ENCODE results near the gene FAM107B. TPM values are rescaled to one million over a fixed set of nuclear protein-coding genes. Genes with fewer than 3 reads are reported as not detected.

The FAM107B gene
- total RNA-seq, 1 donor from 2014 or later: 43.0 TPM

GRCh38 chr10:14528450-14528849, 246.2 kb downstream of the FAM107B start:
- no peaks in the 10 kb centered on the region for H3K27me3 Mint-ChIP-seq (ENCODE audit: insufficient read depth, low read depth)

GRCh38 chr10:14527915-14528314, 246.8 kb downstream of the FAM107B start:
- H3K4me3 Mint-ChIP-seq: no peak overlapping the region
- Histone ChIP-seq H3K4me1 (no peaks in the 10 kb centered on the region), H3K27ac (no peak overlapping the region)

More at GRCh38 chr10:14528450-14528849, 246.2 kb downstream of the FAM107B start:
- Histone ChIP-seq H3K79me2 (ENCODE audit: low read depth) (peaks cover 7% of the 10 kb centered on the region), H3K4me2 (no peak overlapping the region), H3K4me3 (no peak overlapping the region), H3K27ac (no peak overlapping the region), H3K36me3 (no peaks in the 10 kb centered on the region), H2AFZ (replicated peaks) (no peak overlapping the region), H3K9me3 (ENCODE audit: low read depth) (no peaks in the 10 kb centered on the region), H4K20me1 (ENCODE audit: low read depth) (peaks cover 3% of the 10 kb centered on the region), H3K27me3 (no peaks in the 10 kb centered on the region), H3K9ac (no peak overlapping the region), H3K4me1 (no peaks in the 10 kb centered on the region), H3F3A (ENCODE audit: low read depth) (no peaks in the 10 kb centered on the region)
- H3K9me3 Mint-ChIP-seq: no peaks in the 10 kb centered on the region
- peaks cover 27% of the 10 kb centered on the region for H3K4me1 Mint-ChIP-seq
- no peak overlapping the region for H3K4me3 Mint-ChIP-seq
- peaks cover 13% of the 10 kb centered on the region for H3K36me3 Mint-ChIP-seq
- TF ChIP-seq EZH2phosphoT487 (IDR thresholded peaks at IDR 0.05) (no peak), EZH2 (IDR thresholded peaks at IDR 0.05) (no peak)
- TF ChIP-seq, protein P1, sequence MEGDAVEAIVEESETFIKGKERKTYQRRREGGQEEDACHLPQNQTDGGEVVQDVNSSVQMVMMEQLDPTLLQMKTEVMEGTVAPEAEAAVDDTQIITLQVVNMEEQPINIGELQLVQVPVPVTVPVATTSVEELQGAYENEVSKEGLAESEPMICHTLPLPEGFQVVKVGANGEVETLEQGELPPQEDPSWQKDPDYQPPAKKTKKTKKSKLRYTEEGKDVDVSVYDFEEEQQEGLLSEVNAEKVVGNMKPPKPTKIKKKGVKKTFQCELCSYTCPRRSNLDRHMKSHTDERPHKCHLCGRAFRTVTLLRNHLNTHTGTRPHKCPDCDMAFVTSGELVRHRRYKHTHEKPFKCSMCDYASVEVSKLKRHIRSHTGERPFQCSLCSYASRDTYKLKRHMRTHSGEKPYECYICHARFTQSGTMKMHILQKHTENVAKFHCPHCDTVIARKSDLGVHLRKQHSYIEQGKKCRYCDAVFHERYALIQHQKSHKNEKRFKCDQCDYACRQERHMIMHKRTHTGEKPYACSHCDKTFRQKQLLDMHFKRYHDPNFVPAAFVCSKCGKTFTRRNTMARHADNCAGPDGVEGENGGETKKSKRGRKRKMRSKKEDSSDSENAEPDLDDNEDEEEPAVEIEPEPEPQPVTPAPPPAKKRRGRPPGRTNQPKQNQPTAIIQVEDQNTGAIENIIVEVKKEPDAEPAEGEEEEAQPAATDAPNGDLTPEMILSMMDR (IDR thresholded peaks at IDR 0.05): no peak
- DNase-seq (ENCODE audit: low spot score): no peak
- no peak overlapping the region for H3K27ac Mint-ChIP-seq

DNA sequence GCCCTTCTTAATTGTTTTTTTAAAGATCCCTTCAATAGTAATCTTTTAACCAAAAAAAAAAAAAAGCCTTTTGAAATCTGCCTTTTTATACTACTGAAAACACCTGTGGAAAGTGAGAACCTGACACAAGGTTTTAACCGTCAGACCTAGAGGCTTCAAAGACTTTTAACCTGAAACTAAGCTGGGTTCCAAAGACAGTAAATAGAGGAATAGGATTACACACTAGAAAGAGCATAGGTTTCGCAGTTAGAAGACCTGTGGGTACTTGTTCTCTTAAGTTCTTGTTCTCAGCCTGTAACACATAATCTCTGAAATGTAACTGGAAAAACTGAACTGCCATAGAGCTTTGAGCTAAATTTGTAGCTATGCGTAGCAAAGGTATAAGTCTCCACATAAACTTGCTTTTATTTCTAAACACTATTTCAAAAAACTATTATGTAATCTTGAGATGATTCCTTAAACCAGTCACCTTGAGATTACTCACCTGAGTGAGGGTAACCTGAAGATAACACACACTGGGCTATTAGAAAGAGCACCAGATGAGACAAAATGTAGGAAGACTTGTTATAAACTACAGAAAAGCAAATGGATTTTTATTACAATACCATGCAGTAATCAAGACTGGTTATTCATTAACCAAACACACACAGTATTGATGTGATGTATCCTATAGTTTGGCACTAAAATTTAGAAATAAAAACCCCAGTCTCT, 247.4 kb downstream of the FAM107B start:
- H3K4me3 Mint-ChIP-seq: no peak overlapping the region
- no peak for DNase-seq (ENCODE audit: low spot score)
- H3K4me1 Mint-ChIP-seq: peaks cover 17% of the 10 kb centered on the region
- no peaks in the 10 kb centered on the region for H3K27me3 ChIP-seq
- no peak overlapping the region for H3K4me3 ChIP-seq
- TF ChIP-seq, protein P1 (IDR thresholded peaks at IDR 0.05): no peak
- TF ChIP-seq EZH2 (IDR thresholded peaks at IDR 0.05) (no peak), EZH2phosphoT487 (IDR thresholded peaks at IDR 0.05) (no peak)
- H3K36me3 ChIP-seq: no peaks in the 10 kb centered on the region
- H3K9me3 ChIP-seq (ENCODE audit: low read depth): no peaks in the 10 kb centered on the region
- H3K27ac Mint-ChIP-seq: no peak overlapping the region
- H4K20me1 ChIP-seq (ENCODE audit: low read depth): no peaks in the 10 kb centered on the region
- H3K79me2 ChIP-seq (ENCODE audit: low read depth): peaks cover 7% of the 10 kb centered on the region
- no peaks in the 10 kb centered on the region for H3K27me3 Mint-ChIP-seq (ENCODE audit: insufficient read depth, low read depth)
- H3K4me2 ChIP-seq: no peak overlapping the region
- H3K27ac ChIP-seq: no peak overlapping the region
- H3K36me3 Mint-ChIP-seq: peaks cover 15% of the 10 kb centered on the region
- H3K9ac ChIP-seq: no peak overlapping the region
- H2AFZ ChIP-seq (replicated peaks): no peak overlapping the region
- no peaks in the 10 kb centered on the region for H3K4me1 ChIP-seq
- no peaks in the 10 kb centered on the region for H3F3A ChIP-seq (ENCODE audit: low read depth)
- H3K9me3 Mint-ChIP-seq: no peaks in the 10 kb centered on the region

More at GRCh38 chr10:14527915-14528314, 246.8 kb downstream of the FAM107B start:
- Histone ChIP-seq H4K20me1 (ENCODE audit: low read depth) (peaks cover 3% of the 10 kb centered on the region), H2AFZ (replicated peaks) (no peak overlapping the region), H3K4me3 (no peak overlapping the region), H3K9ac (no peak overlapping the region), H3K79me2 (ENCODE audit: low read depth) (peaks cover 7% of the 10 kb centered on the region), H3K4me2 (no peak overlapping the region), H3F3A (ENCODE audit: low read depth) (no peaks in the 10 kb centered on the region), H3K9me3 (ENCODE audit: low read depth) (no peaks in the 10 kb centered on the region), H3K27me3 (no peaks in the 10 kb centered on the region), H3K36me3 (no peaks in the 10 kb centered on the region)
- Mint-ChIP-seq H3K9me3 (no peaks in the 10 kb centered on the region), H3K4me1 (peaks cover 23% of the 10 kb centered on the region), H3K27ac (no peak overlapping the region), H3K27me3 (ENCODE audit: insufficient read depth, low read depth) (no peaks in the 10 kb centered on the region), H3K36me3 (peaks cover 15% of the 10 kb centered on the region)
- DNase-seq (ENCODE audit: low spot score): no peak
- TF ChIP-seq EZH2phosphoT487 (IDR thresholded peaks at IDR 0.05): no peak
- TF ChIP-seq, protein P1 (IDR thresholded peaks at IDR 0.05): no peak
- no peak for TF ChIP-seq EZH2 (IDR thresholded peaks at IDR 0.05)

Measured in neural progenitor cell (in vitro differentiated cells).